Suprapubic skin (tissue), 3 donors: ENCODE measurements around the gene PRKAG3.

Experiments used
- EP300 ChIP-seq: sonication (generic); formaldehyde crosslinking; IDR thresholded peaks from one replicate; pipeline ENCODE4 v1.6.1; 2017; ENCODE audit warnings: antibody characterized with exemption
- POLR2A ChIP-seq, 2 donors: fragments of 450-650 bp; IDR thresholded peaks; one replicate each; pipeline ENCODE4 v1.6.1; 2017; ENCODE audit warnings: antibody characterized with exemption in 2 of 2, mild to moderate bottlenecking in 2 of 2, moderate library complexity in 2 of 2
- TF ChIP-seq, protein P1 (sequence below), 2 donors: fragments of 200-600 bp in 1 of 2; fragments of 450-650 bp in 1 of 2; sonication (generic) in 1 of 2; IDR thresholded peaks; one replicate each; pipeline ENCODE4 v1.5.1; 2016 to 2019; ENCODE audit warnings: antibody characterized with exemption in 2 of 2, mild to moderate bottlenecking in 1 of 2, moderate library complexity in 1 of 2

DNA sequence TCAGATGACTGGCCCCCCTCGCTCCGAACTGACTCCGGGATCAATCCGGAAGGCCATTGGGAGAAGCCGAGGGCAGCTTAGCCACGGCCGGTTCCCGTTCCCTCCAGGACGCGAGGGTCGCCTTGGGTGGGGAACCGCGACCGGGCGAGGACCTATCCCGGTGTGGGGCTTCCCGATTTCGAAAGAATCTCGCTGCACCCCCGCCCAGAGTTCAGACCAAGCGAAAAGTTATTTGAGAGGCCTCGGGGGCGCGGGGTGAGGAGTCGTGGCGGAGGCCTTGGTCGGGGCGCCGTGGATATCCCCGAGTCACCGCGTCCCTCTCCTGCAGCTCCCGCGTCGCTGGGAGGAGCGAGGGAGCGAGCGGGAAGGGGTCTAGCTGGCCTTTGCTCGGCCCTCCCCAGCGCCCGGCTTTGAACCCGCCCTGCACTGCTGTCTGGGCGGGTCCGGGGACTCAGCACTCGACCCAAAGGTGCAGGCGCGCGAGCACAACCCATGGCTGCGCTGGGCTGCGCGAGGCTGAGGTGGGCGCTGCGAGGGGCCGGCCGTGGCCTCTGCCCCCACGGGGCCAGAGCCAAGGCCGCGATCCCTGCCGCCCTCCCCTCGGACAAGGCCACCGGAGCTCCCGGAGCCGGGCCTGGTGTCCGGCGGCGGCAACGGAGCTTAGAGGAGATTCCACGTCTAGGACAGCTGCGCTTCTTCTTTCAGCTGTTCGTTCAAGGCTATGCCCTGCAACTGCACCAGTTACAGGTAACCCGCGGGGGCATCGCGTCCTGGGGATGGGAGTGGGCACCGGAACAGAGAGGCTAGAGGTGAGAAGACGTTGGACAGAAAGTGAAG, 49.7 kb downstream of the PRKAG3 start, which contains the start of gene CYP27A1:
- TF ChIP-seq, protein P1, sequence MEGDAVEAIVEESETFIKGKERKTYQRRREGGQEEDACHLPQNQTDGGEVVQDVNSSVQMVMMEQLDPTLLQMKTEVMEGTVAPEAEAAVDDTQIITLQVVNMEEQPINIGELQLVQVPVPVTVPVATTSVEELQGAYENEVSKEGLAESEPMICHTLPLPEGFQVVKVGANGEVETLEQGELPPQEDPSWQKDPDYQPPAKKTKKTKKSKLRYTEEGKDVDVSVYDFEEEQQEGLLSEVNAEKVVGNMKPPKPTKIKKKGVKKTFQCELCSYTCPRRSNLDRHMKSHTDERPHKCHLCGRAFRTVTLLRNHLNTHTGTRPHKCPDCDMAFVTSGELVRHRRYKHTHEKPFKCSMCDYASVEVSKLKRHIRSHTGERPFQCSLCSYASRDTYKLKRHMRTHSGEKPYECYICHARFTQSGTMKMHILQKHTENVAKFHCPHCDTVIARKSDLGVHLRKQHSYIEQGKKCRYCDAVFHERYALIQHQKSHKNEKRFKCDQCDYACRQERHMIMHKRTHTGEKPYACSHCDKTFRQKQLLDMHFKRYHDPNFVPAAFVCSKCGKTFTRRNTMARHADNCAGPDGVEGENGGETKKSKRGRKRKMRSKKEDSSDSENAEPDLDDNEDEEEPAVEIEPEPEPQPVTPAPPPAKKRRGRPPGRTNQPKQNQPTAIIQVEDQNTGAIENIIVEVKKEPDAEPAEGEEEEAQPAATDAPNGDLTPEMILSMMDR (IDR thresholded peaks at IDR 0.05): no peak
- TF ChIP-seq EP300: no peak
- TF ChIP-seq POLR2A (IDR thresholded peaks at IDR 0.05): peak in 1 of 2 donors; percentile 23
